Calu3 (cell line): ENCODE results near the gene ARID1B. TPM values are rescaled to one million over a fixed set of nuclear protein-coding genes. Genes with fewer than 3 reads are reported as not detected.
"Not testable (repeated sequence)": the region's sequence is repeated elsewhere in the genome, so short reads cannot be mapped to it uniquely, and the experiment has no call there.

Experiments used
- BruUV-seq: library from RNA; stranded (reverse); fragments of 400-500 nt; replicated peaks from 2 replicates; lab custom pipeline; 2021; lab: Mats Ljungman, UMichigan
- CTCF ChIA-PET: fragments of 300-600 bp; sonication (Branson Sonifier 250); formaldehyde crosslinking; loops from one replicate; lab custom pipeline; 2022; ENCODE audit warnings: antibody characterized with exemption; lab: Charles Lee
- DNase-seq: peaks from one replicate; pipeline ENCODE4 v3.0.0; 2022
- H3K27ac Mint-ChIP-seq: one replicate; pipeline ENCODE4 v1.8.0; 2022; ENCODE audit warnings: mixed read lengths; ENCODE audit not compliant: unreplicated experiment
- H3K27me3 Mint-ChIP-seq: one replicate; pipeline ENCODE4 v1.8.0; 2022; ENCODE audit warnings: mixed read lengths; ENCODE audit not compliant: unreplicated experiment
- H3K36me3 Mint-ChIP-seq: one replicate; pipeline ENCODE4 v1.8.0; 2022; ENCODE audit warnings: mild to moderate bottlenecking, moderate library complexity, mixed read lengths; ENCODE audit not compliant: insufficient read depth, unreplicated experiment
- H3K4me1 Mint-ChIP-seq: one replicate; pipeline ENCODE4 v1.8.0; 2022; ENCODE audit warnings: mild to moderate bottlenecking, low read depth, mixed read lengths; ENCODE audit not compliant: unreplicated experiment
- H3K4me3 Mint-ChIP-seq: one replicate; pipeline ENCODE4 v1.8.0; 2022; ENCODE audit warnings: mild to moderate bottlenecking, low read depth, moderate library complexity, mixed read lengths; ENCODE audit not compliant: unreplicated experiment
- H3K9me3 Mint-ChIP-seq: one replicate; pipeline ENCODE4 v1.8.0; 2022; ENCODE audit warnings: low read depth, mixed read lengths; ENCODE audit not compliant: unreplicated experiment
- intact Hi-C: fragments of 100-400 bp; cut with micrococcal nuclease; formaldehyde crosslinking; loops from one replicate; pipeline ENCODE4 v1.10.0; 2022; ENCODE audit not compliant: unreplicated experiment
- total RNA-seq: library from RNA; stranded (reverse); gene quantifications from 2 replicates; pipeline ENCODE4 v1.2.3, GENCODE V29; 2022
- TF ChIP-seq, protein P1 (sequence below): fragments of 200-600 bp; IDR thresholded peaks from one replicate; pipeline ENCODE4 v1.8.0; 2022; ENCODE audit warnings: antibody characterized with exemption; ENCODE audit not compliant: unreplicated experiment

The ARID1B gene
- total RNA-seq, 1 experiment from 2014 or later, result 53.5 TPM

DNA sequence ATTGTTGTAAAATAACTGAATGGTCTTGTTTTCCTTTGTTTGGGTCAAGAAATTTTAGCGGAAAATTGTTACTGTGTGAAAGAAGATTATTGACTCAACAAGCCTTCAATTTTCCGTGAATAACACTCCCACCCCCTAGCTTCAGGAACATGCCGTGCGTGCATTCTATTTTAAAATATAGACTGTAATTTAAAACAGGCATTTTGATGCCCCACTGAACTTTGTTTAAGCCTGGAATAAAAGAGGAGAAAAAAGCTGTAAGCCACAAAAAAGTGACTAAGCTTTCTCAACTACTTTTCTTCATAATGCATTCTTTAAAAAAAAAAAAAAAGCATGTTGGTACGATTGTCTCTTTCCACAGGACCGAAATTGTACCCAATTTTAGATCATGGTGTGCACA, 166.0 kb downstream of the ARID1B start:
- Mint-ChIP-seq H3K27me3 (no peaks in the 10 kb centered on the region), H3K4me3 (no peak overlapping the region), H3K4me1 (no peaks in the 10 kb centered on the region), H3K36me3 (no peaks in the 10 kb centered on the region), H3K9me3 (no peaks in the 10 kb centered on the region), H3K27ac (no peak overlapping the region)
- TF ChIP-seq, protein P1, sequence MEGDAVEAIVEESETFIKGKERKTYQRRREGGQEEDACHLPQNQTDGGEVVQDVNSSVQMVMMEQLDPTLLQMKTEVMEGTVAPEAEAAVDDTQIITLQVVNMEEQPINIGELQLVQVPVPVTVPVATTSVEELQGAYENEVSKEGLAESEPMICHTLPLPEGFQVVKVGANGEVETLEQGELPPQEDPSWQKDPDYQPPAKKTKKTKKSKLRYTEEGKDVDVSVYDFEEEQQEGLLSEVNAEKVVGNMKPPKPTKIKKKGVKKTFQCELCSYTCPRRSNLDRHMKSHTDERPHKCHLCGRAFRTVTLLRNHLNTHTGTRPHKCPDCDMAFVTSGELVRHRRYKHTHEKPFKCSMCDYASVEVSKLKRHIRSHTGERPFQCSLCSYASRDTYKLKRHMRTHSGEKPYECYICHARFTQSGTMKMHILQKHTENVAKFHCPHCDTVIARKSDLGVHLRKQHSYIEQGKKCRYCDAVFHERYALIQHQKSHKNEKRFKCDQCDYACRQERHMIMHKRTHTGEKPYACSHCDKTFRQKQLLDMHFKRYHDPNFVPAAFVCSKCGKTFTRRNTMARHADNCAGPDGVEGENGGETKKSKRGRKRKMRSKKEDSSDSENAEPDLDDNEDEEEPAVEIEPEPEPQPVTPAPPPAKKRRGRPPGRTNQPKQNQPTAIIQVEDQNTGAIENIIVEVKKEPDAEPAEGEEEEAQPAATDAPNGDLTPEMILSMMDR, result no peak
- intact Hi-C loops, result no loop called here
- CTCF ChIA-PET, result interaction anchor here (0.5 to 1.5 kb wide), 3 partner anchors 9 to 1452 kb away, joined by 3 read pairs; no protein-coding TSS in a partner anchor
- DNase-seq, result no peak
- BruUV-seq, result no TSS peak

DNA sequence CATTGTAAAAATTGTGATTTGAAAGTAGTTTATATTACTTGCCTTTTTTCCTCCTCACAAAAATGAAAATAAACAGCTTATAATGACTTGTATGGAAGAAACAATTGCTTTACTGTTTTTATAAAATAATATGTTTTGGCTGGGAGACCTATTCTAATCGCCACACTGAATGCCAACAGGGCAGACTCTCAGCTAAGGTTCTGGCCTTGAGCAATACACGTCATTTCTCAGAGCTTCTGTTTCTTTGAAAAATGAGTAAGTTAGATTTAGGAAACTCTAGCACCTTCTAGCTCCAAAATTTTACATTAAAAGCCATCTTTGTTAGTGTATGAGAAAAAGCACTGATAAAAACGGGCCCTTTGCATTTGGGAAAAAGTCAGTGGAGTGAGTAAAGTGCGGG, 166.6 kb downstream of the ARID1B start:
- TF ChIP-seq, protein P1, result no peak
- Mint-ChIP-seq H3K36me3 (no peaks in the 10 kb centered on the region), H3K27me3 (no peaks in the 10 kb centered on the region), H3K27ac (no peak overlapping the region), H3K9me3 (no peaks in the 10 kb centered on the region), H3K4me3 (no peak overlapping the region), H3K4me1 (no peaks in the 10 kb centered on the region)
- DNase-seq, result no peak
- CTCF ChIA-PET, result interaction anchor here (0.5 to 1.5 kb wide), 2 partner anchors 10 to 1451 kb away, joined by 3 read pairs; no protein-coding TSS in a partner anchor
- intact Hi-C loops, result no loop called here
- no TSS peak for BruUV-seq

DNA sequence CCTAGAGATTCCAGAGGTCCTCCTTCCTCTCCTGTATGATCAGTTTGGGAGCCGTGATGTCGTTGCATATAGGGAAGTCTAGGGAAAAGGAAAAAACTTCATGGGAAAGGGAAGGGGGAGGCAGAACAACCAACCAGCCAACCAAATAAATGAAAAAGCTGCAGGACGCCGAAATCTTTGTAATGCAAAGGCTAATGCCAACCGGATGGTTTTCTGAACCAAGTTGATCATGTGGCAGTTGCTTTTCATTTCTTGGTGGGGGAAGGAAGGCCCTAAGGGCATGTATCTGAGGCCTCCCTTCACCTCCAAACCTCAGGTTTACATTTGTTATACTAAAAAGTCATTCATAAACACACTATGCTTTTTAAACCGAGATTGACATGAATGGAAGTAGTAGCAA, 167.2 kb downstream of the ARID1B start:
- Mint-ChIP-seq H3K36me3 (no peaks in the 10 kb centered on the region), H3K9me3 (no peaks in the 10 kb centered on the region), H3K27ac (no peak overlapping the region), H3K4me3 (no peak overlapping the region), H3K27me3 (no peaks in the 10 kb centered on the region), H3K4me1 (no peaks in the 10 kb centered on the region)
- TF ChIP-seq, protein P1, result no peak
- intact Hi-C loops, result no loop called here
- BruUV-seq, result no TSS peak
- no peak for DNase-seq
- CTCF ChIA-PET, result no interaction called here

DNA sequence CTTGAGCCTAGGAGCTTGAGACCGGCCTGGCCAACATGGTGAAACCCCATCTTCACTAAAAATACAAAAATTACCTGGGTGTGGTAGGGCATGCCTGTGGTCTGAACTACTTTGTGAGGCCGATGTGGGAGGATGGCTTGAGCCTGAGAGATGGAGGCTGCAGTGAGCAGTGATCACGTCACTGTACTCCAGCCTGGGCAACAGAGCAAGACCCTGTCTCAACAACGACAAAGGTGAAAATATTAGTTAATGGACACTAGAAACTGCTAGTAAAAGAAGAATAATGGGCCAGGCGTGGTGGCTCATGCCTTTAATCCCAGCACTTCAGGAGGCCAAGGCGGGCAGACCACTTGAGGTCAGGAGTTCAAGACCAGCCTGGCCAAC, 168.6 kb downstream of the ARID1B start:
- H3K9me3 Mint-ChIP-seq, H3K4me3 Mint-ChIP-seq, H3K27me3 Mint-ChIP-seq, BruUV-seq, intact Hi-C loops, CTCF ChIA-PET, H3K4me1 Mint-ChIP-seq, H3K36me3 Mint-ChIP-seq, H3K27ac Mint-ChIP-seq, DNase-seq: not testable (repeated sequence)

DNA sequence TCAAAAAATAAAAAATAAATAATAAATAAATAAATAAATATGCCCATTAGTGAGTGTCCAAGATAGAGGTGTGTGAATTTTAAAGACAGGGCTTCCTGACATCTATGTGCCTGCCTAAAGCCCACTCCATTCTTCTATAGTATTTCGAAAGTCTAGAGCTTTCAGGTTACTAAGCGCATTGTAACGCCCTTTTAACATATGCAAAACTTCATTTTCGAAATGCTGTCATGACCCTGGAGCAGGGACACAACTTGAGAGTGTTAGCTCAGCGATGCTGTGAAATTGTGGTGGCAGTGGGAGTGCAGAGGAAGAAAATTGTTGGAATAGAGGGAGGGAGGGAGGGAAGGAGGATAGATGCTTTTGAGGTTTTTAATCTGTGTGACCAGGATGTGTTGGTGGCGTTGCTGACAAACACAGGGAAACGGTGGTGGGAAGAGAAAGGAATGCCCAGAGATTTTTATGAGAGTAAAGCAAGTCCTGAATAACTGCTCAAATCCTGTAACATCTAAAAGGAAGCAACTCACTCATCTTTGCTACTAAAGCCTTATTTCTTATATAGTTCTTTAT, 169.3 kb downstream of the ARID1B start:
- intact Hi-C loops, result no loop called here
- Mint-ChIP-seq H3K27me3 (no peaks in the 10 kb centered on the region), H3K9me3 (no peaks in the 10 kb centered on the region), H3K4me1 (no peaks in the 10 kb centered on the region), H3K36me3 (no peaks in the 10 kb centered on the region), H3K27ac (no peak overlapping the region), H3K4me3 (no peak overlapping the region)
- TF ChIP-seq, protein P1, result no peak
- DNase-seq, result no peak
- CTCF ChIA-PET, result no interaction called here
- no TSS peak for BruUV-seq
